K562 (cell line): ENCODE measurements around the gene MOSPD2. TPM values are rescaled to one million over a fixed set of nuclear protein-coding genes. Genes with fewer than 3 reads are reported as not detected.

Source experiments
- ATAC-seq: fragments of 200-7000 bp; cut with Tn5 transposase; 3 replicates; pipeline ENCODE4 v1.9.1; 2020; ENCODE audit warnings: moderate library complexity
- BruUV-seq: library from RNA; stranded (reverse); fragments of 400-500 nt; replicated peaks from 2 replicates; lab custom pipeline; 2021; lab: Mats Ljungman, UMichigan
- CTCF ChIA-PET: fragments of 300-600 bp; formaldehyde crosslinking; extraction: SDS; loops from one replicate; lab custom pipeline; 2021; ENCODE audit warnings: low intra/inter-chr PET ratio; lab: Yijun Ruan, JAX
- POLR2A ChIA-PET: fragments of 300-600, 350-650 bp; sonication (Branson Sonifier 250); formaldehyde crosslinking; extraction: SDS; loops from one replicate; lab custom pipeline; 2021; ENCODE audit warnings: antibody characterized with exemption, inconsistent platforms; lab: Yijun Ruan, JAX
- DNase-seq, 4 experiments: peaks; one replicate each; pipeline versions ENCODE4 v3.0.0 to v3.0.0-alpha.2; 2011 to 2018; ENCODE audit warnings: low spot score in 3 of 4, mixed read lengths in 3 of 4; ENCODE audit errors: extremely low read depth in 1 of 4
- FAIRE-seq: peaks from 2 replicates; lab custom pipeline; 2011; peaks lifted over from hg19 to GRCh38; lab: Jason Lieb, UNC
- H2AFZ ChIP-seq: 2 replicates; pipeline ENCODE4 v1.6.0; 2011; ENCODE audit warnings: low read depth, low read length, control low read depth, inconsistent platforms
- H3K27ac ChIP-seq: fragments of 200-600 bp; 3 replicates; pipeline ENCODE4 v1.8.0; 2011; ENCODE audit warnings: low read depth, mild to moderate bottlenecking, control low read depth, inconsistent platforms, low read length, moderate library complexity, mixed read lengths; ENCODE audit errors: extremely low read depth
- H3K27me3 ChIP-seq, 2 experiments: fragments of 300-600 bp in 1 of 2; 2 replicates in 1 of 2; 3 replicates in 1 of 2; pipeline versions ENCODE4 v1.6.0 to v1.8.0; 2011; ENCODE audit warnings: inconsistent platforms in 2 of 2, low read length in 2 of 2, mild to moderate bottlenecking in 1 of 2, mixed read lengths in 1 of 2, moderate library complexity in 1 of 2; ENCODE audit not compliant: control insufficient read depth in 2 of 2, insufficient read depth in 2 of 2
- H3K36me3 ChIP-seq: fragments of 300-600 bp; 3 replicates; pipeline ENCODE4 v1.8.0; 2011; ENCODE audit warnings: mild to moderate bottlenecking, low read length, inconsistent platforms; ENCODE audit not compliant: control insufficient read depth, insufficient read depth
- H3K4me1 ChIP-seq, 2 experiments: fragments of 200-600 bp in 1 of 2; replicated peaks in 1 of 2; 2 replicates in 1 of 2; 3 replicates in 1 of 2; pipeline versions ENCODE4 v1.5.1 to v1.8.0; 2011; ENCODE audit warnings: inconsistent platforms in 2 of 2, low read length in 2 of 2, mild to moderate bottlenecking in 1 of 2, mixed read lengths in 1 of 2, moderate library complexity in 1 of 2; ENCODE audit not compliant: control insufficient read depth in 2 of 2, insufficient read depth in 2 of 2
- H3K4me2 ChIP-seq: 2 replicates; pipeline ENCODE4 v1.6.1; 2011; ENCODE audit warnings: low read length, control low read depth, inconsistent platforms, mixed read lengths; ENCODE audit not compliant: insufficient read depth
- H3K4me3 ChIP-seq: fragments of 200-600 bp; sonication (generic), shearing (Covaris generic); 2 replicates; pipeline ENCODE4 v1.5.1; 2016; ENCODE audit warnings: control low read depth, inconsistent platforms
- H3K79me2 ChIP-seq: fragments of 200-600 bp; 3 replicates; pipeline ENCODE4 v1.8.0; 2011; ENCODE audit warnings: low read length, inconsistent platforms; ENCODE audit not compliant: control insufficient read depth, insufficient read depth
- H3K9ac ChIP-seq, 2 experiments: 2 replicates each; pipeline versions ENCODE4 v1.6.0 to v1.6.1; 2011; ENCODE audit warnings: low read depth in 2 of 2, low read length in 2 of 2, control low read depth in 1 of 2, inconsistent platforms in 1 of 2, mild to moderate bottlenecking in 1 of 2, mixed read lengths in 1 of 2; ENCODE audit not compliant: insufficient read depth in 1 of 2
- H3K9me1 ChIP-seq: one replicate; pipeline ENCODE4 v1.6.0; 2011; ENCODE audit warnings: inconsistent platforms, mild to moderate bottlenecking, low read length, moderate library complexity; ENCODE audit not compliant: control insufficient read depth, insufficient read depth
- H3K9me3 ChIP-seq: replicated peaks from 2 replicates; pipeline ENCODE4 v1.5.1; 2011; ENCODE audit warnings: low read depth, low read length, inconsistent platforms; ENCODE audit not compliant: control insufficient read depth, insufficient read depth
- H4K20me1 ChIP-seq: replicated peaks from 2 replicates; pipeline ENCODE4 v1.6.1; 2011; ENCODE audit warnings: low read length, inconsistent platforms, mixed read lengths; ENCODE audit not compliant: control insufficient read depth, insufficient read depth
- CEBPG ChIP-seq, 3 experiments: fragments of 200-800 bp in 1 of 3; sonication (Bioruptor generic) in 1 of 3; sonication (generic) in 1 of 3; formaldehyde crosslinking in 1 of 3; IDR thresholded peaks in 2 of 3; conservative IDR thresholded peaks in 1 of 3; 2 replicates each; pipeline versions ENCODE4 v1.6.1 to v1.8.0; 2016 to 2022; ENCODE audit warnings: missing compliant biosample characterization in 2 of 3, missing genetic modification characterization in 2 of 3, mild to moderate bottlenecking in 1 of 3, missing genetic modification reagents in 1 of 3
- CREM ChIP-seq: IDR thresholded peaks from 2 replicates; pipeline ENCODE4 v1.6.1; 2014; ENCODE audit warnings: antibody characterized with exemption, low read depth
- ELF4 ChIP-seq: fragments of 450-650 bp; formaldehyde crosslinking; IDR thresholded peaks from 2 replicates; pipeline ENCODE4 v1.4.0; 2022; ENCODE audit warnings: missing genetic modification characterization
- GTF2E2 ChIP-seq: fragments of 200-800 bp; sonication (Bioruptor generic); IDR thresholded peaks from 2 replicates; pipeline ENCODE4 v1.6.1; 2016; ENCODE audit warnings: missing genetic modification characterization, missing compliant biosample characterization
- HDAC6 ChIP-seq: IDR thresholded peaks from 2 replicates; pipeline ENCODE4 v1.6.1; 2012; ENCODE audit warnings: low read depth, mild to moderate bottlenecking, control low read depth, inconsistent platforms, low read length, moderate library complexity
- MYC ChIP-seq, 2 experiments: fragments of 250-450 bp in 1 of 2; sonication (Bioruptor Pico) in 1 of 2; IDR thresholded peaks; 2 replicates each; pipeline versions ENCODE4 v1.5.1 to v1.6.1; 2012 to 2021; ENCODE audit warnings: low read depth in 2 of 2, borderline replicate concordance in 1 of 2, improper control_type of control experiment in 1 of 2, low read length in 1 of 2, mild to moderate bottlenecking in 1 of 2, moderate library complexity in 1 of 2
- PTTG1 ChIP-seq: fragments of 450-650 bp; IDR thresholded peaks from 2 replicates; pipeline ENCODE4 v1.6.1; 2016; ENCODE audit warnings: low read depth, mild to moderate bottlenecking, missing genetic modification characterization, missing compliant biosample characterization
- SMAD4 ChIP-seq: fragments of 250-450 bp; sonication (Bioruptor Pico); conservative IDR thresholded peaks from 2 replicates; pipeline ENCODE4 v1.8.0; 2021; ENCODE audit warnings: inconsistent platforms, mild to moderate bottlenecking, moderate library complexity
- SMARCB1 ChIP-seq: IDR thresholded peaks from 2 replicates; pipeline ENCODE4 v1.6.1; 2011; ENCODE audit warnings: improper control_type of control experiment, low read depth; ENCODE audit not compliant: insufficient read length
- SPI1 ChIP-seq: IDR thresholded peaks from 2 replicates; pipeline ENCODE4 v1.6.1; 2011; ENCODE audit warnings: low read depth, low read length, control low read depth, borderline replicate concordance
- U2AF2 ChIP-seq: fragments of 200-400 bp; formaldehyde crosslinking; optimal IDR thresholded peaks from 2 replicates; pipeline ENCODE3; 2017; ENCODE audit warnings: low read depth, mild to moderate bottlenecking, low read length
- ZNF57 ChIP-seq: fragments of 450-650 bp; formaldehyde crosslinking; IDR thresholded peaks from 2 replicates; pipeline ENCODE4 v1.4.0; 2020; ENCODE audit warnings: mild to moderate bottlenecking, moderate library complexity
- WGBS: fragments of 100-300 bp; shearing (Covaris generic); methylation state at CpG from one replicate; pipeline ENCODE4 v1.1.6; 2016; ENCODE audit warnings: low coverage, mixed read lengths; ENCODE audit not compliant: insufficient coverage; ENCODE audit errors: missing lambda C conversion rate; 5-methylcytosine and 5-hydroxymethylcytosine counted together
- in situ Hi-C: fragments of 300-500 bp; cut with MboI; formaldehyde crosslinking; loops from 4 replicates; pipeline ENCODE4 v1.15.0; 2018; ENCODE audit warnings: inconsistent platforms, mixed read lengths
- intact Hi-C: fragments of 100-400 bp; cut with micrococcal nuclease; formaldehyde crosslinking; loops from 2 replicates; pipeline ENCODE4 v1.14.2; 2022
- polyA plus RNA-seq, 8 experiments: library from polyadenylated mRNA; depleted of rRNA in 4 of 8; stranded (reverse) in 5 of 8; unstranded in 3 of 8; fragments of >200 nt; fragmentation: Nextera tagmentation in 2 of 8; fragmentation: Illumina TruSeq in 1 of 8; extraction: Ambion mirVana in 2 of 8; extraction: Trizol in 1 of 8; gene quantifications; 2 replicates each; pipeline versions ENCODE4 v1.2.1 to v1.2.3, GENCODE V29; 2011 to 2014; ENCODE audit warnings: inconsistent platforms in 1 of 8, missing spikeins in 1 of 8
- total RNA-seq, 7 experiments: library from RNA; depleted of rRNA in 6 of 7; stranded (reverse); fragments of >200 nt in 6 of 7; fragmentation: Illumina TruSeq in 2 of 7; extraction: Trizol in 2 of 7; gene quantifications; 2 replicates each; pipeline versions ENCODE4 v1.2.1 to v1.2.3, GENCODE V29; 2011 to 2021; ENCODE audit warnings: low replicate concordance in 1 of 7
- TF ChIP-seq, protein P1 (sequence below), 3 experiments: IDR thresholded peaks in 2 of 3; conservative IDR thresholded peaks in 1 of 3; 2 replicates each; pipeline ENCODE4 v1.5.1; 2011 to 2012; ENCODE audit warnings: low read length in 3 of 3, mild to moderate bottlenecking in 3 of 3, control low read depth in 2 of 3, improper control_type of control experiment in 1 of 3, inconsistent platforms in 1 of 3, low read depth in 1 of 3, mixed read lengths in 1 of 3, moderate library complexity in 1 of 3; ENCODE audit not compliant: insufficient read depth in 2 of 3

Gene MOSPD2
- total and polyA plus RNA-seq, 9 of the 15 experiments (the other 6 are each of a cell fraction or from before 2014, with no cell fraction given), result 3.9 to 12.2 (median 9.2) TPM

DNA sequence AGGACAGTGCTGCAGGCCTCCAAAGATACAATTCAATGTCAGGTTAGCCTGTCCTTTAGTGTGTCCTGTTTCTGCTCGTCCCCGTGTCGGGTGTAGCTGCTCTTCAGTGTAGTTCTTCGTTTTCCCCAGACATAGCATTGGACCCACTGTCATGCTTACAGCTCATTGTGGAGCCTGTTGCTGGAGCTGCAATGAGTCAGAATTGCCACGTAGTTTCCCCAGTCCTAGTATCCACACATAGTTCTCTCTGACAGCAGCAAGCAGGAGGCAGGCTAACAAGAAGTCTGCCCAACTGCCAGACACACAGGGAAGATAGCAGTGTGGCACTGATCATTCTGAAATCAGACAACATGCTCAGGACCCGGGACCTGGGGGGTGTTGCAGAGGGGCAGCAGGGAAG lies 49.2 kb downstream of the MOSPD2 start:
- ChIA-PET CTCF (no interaction called here), POLR2A (no interaction called here)
- H3K4me3 ChIP-seq, result no peak overlapping the region
- H3K4me2 ChIP-seq, result no peak overlapping the region
- intact Hi-C loops (no loop called here), in situ Hi-C loops (no loop called here)
- FAIRE-seq, result no peak
- H3K4me1 ChIP-seq, result no peaks in the 10 kb centered on the region
- H3K27me3 ChIP-seq, result no peaks in the 10 kb centered on the region; a peak in 1 of 5 replicates
- TF ChIP-seq HDAC6, result no peak
- TF ChIP-seq MYC (IDR thresholded peaks at IDR 0.05; ENCODE audit: low read depth, low read length), result no peak
- no peak for TF ChIP-seq MYC (CRISPR knock-in tag; IDR thresholded peaks at IDR 0.05; ENCODE audit: borderline replicate concordance, low read depth)
- TF ChIP-seq CREM, result no peak
- TF ChIP-seq SMARCB1, result no peak
- TF ChIP-seq PTTG1 (tag), result no peak
- TF ChIP-seq, protein P1, sequence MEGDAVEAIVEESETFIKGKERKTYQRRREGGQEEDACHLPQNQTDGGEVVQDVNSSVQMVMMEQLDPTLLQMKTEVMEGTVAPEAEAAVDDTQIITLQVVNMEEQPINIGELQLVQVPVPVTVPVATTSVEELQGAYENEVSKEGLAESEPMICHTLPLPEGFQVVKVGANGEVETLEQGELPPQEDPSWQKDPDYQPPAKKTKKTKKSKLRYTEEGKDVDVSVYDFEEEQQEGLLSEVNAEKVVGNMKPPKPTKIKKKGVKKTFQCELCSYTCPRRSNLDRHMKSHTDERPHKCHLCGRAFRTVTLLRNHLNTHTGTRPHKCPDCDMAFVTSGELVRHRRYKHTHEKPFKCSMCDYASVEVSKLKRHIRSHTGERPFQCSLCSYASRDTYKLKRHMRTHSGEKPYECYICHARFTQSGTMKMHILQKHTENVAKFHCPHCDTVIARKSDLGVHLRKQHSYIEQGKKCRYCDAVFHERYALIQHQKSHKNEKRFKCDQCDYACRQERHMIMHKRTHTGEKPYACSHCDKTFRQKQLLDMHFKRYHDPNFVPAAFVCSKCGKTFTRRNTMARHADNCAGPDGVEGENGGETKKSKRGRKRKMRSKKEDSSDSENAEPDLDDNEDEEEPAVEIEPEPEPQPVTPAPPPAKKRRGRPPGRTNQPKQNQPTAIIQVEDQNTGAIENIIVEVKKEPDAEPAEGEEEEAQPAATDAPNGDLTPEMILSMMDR (IDR thresholded peaks at IDR 0.05 in 2 of 3, conservative IDR thresholded peaks at IDR 0.05 in 1 of 3; ENCODE audit: insufficient read depth in 2 of 3, low read depth in 1 of 3, low read length in 3 of 3), result no peak
- TF ChIP-seq SMAD4 (CRISPR knock-in tag), result no peak
- TF ChIP-seq SPI1, result no peak
- no peak for TF ChIP-seq ZNF57 (CRISPR knock-in tag)
- no peak for TF ChIP-seq U2AF2
- TF ChIP-seq CEBPG (CRISPR knock-in tag; IDR thresholded peaks at IDR 0.05), result no peak
- no peak for TF ChIP-seq CEBPG (tag; conservative IDR thresholded peaks at IDR 0.05 in 1 of 2, IDR thresholded peaks at IDR 0.05 in 1 of 2)
- no peak for TF ChIP-seq GTF2E2 (tag)
- no peak for TF ChIP-seq ELF4
- no peak overlapping the region for H3K27ac ChIP-seq
- no peak for DNase-seq
- no peak; the same call in 2 of the 3 replicates for ATAC-seq
- H3K9me3 ChIP-seq, result no peaks in the 10 kb centered on the region
- no peaks in the 10 kb centered on the region for H4K20me1 ChIP-seq
- H2AFZ ChIP-seq, result no peak overlapping the region
- H3K9ac ChIP-seq, result no peak overlapping the region
- no peaks in the 10 kb centered on the region for H3K9me1 ChIP-seq
- BruUV-seq, result no TSS peak
- H3K36me3 ChIP-seq, result 0 out of 3 replicates have a peak, but pooled peaks cover 7% of the 10 kb centered on the region
- WGBS, result 43% methylated on average over 6 of the region's 6 CpGs
- H3K79me2 ChIP-seq, result no peaks in the 10 kb centered on the region
